Testis (tissue), 2 donors: ENCODE results near the gene DROSHA.

ENCODE experiments used
- CTCF ChIP-seq, 3 experiments: fragments of 450-650 bp in 2 of 3; fragments of 200-600 bp in 1 of 3; sonication (generic) in 1 of 3; IDR thresholded peaks; one replicate each; pipeline ENCODE4 v1.5.1; 2016 to 2019; ENCODE audit warnings: antibody characterized with exemption in 3 of 3, mild to moderate bottlenecking in 2 of 3, moderate library complexity in 1 of 3
- POLR2A ChIP-seq: fragments of 450-650 bp; IDR thresholded peaks from one replicate; pipeline ENCODE4 v1.6.1; 2017; ENCODE audit warnings: antibody characterized with exemption, mild to moderate bottlenecking, moderate library complexity

- no peak for TF ChIP-seq CTCF (IDR thresholded peaks at IDR 0.05)
- TF ChIP-seq POLR2A: no peak
Measured at GRCh38 chr5:31530541-31531265, 1.2 kb downstream of the DROSHA start.
